ENCODE measurements around the gene MYCBPAP. TPM values are rescaled to one million over a fixed set of nuclear protein-coding genes. Genes with fewer than 3 reads are reported as not detected.

The MYCBPAP gene
- total and polyA plus RNA-seq, 4 donors = 1.1 to 5.0 (median 2.9) TPM

GRCh38 chr17:50478391-50479381 is 29.6 kb upstream of the MYCBPAP start, which contains the start of gene RSAD1:
TSS of gene RSAD1 (plus strand) at chr17:50478860. CDS start at chr17:50478885, 25 bp downstream.
- Histone ChIP-seq H3K4me3 (ENCODE audit: low read depth, low read length) (peak within 1 kb of the TSS; percentile 89), H3K9me3 (ENCODE audit: control insufficient read depth, insufficient read depth, low read length) (no peaks in the 10 kb centered on the region), H3K36me3 (ENCODE audit: control insufficient read depth, insufficient read depth, low read length) (peaks cover 25% of the 10 kb centered on the region), H3K4me1 (ENCODE audit: control insufficient read depth, insufficient read depth, low read length) (peaks cover 23% of the 10 kb centered on the region), H3K27me3 (ENCODE audit: control insufficient read depth, insufficient read depth, low read length) (peaks cover 9% of the 10 kb centered on the region), H3K27ac (ENCODE audit: low read depth, low read length) (peak within 1 kb of the TSS; percentile 84)
- WGBS (ENCODE audit: insufficient coverage) = 2% methylated on average over 73 of the region's 75 CpGs
- DNase-seq (ENCODE audit: low read depth in 4 of 6, low spot score in 6 of 6) = peak; percentile 68 to 95 (median 76)

GRCh38 chr17:50479522-50480141 is 28.6 kb upstream of the MYCBPAP start:
- Histone ChIP-seq H3K4me1 (ENCODE audit: control insufficient read depth, insufficient read depth, low read length) (peaks cover 17% of the 10 kb centered on the region), H3K27me3 (ENCODE audit: control insufficient read depth, insufficient read depth, low read length) (peaks cover 9% of the 10 kb centered on the region), H3K4me3 (ENCODE audit: low read depth, low read length) (peak overlapping the region; percentile 89), H3K9me3 (ENCODE audit: control insufficient read depth, insufficient read depth, low read length) (no peaks in the 10 kb centered on the region), H3K27ac (ENCODE audit: low read depth, low read length) (peak overlapping the region; percentile 25), H3K36me3 (ENCODE audit: control insufficient read depth, insufficient read depth, low read length) (peaks cover 31% of the 10 kb centered on the region)
- DNase-seq (ENCODE audit: low read depth in 4 of 6, low spot score in 6 of 6) = peak in 2 of 6 donors; percentile 81 to 89
- WGBS (ENCODE audit: insufficient coverage) = 47% methylated on average over 6 of the region's 19 CpGs

GRCh38 chr17:50480142-50480764 is 28.0 kb upstream of the MYCBPAP start:
- peaks cover 16% of the 10 kb centered on the region for H3K4me1 ChIP-seq (ENCODE audit: control insufficient read depth, insufficient read depth, low read length)
- H3K9me3 ChIP-seq (ENCODE audit: control insufficient read depth, insufficient read depth, low read length) = no peaks in the 10 kb centered on the region
- H3K36me3 ChIP-seq (ENCODE audit: control insufficient read depth, insufficient read depth, low read length) = peaks cover 34% of the 10 kb centered on the region
- no peak for DNase-seq (ENCODE audit: low read depth in 4 of 6, low spot score in 6 of 6)
- 96% methylated on average over 2 of the region's 7 CpGs for WGBS (ENCODE audit: insufficient coverage)
- no peak overlapping the region for H3K27ac ChIP-seq (ENCODE audit: low read depth, low read length)
- no peak overlapping the region for H3K4me3 ChIP-seq (ENCODE audit: low read depth, low read length)
- peaks cover 9% of the 10 kb centered on the region for H3K27me3 ChIP-seq (ENCODE audit: control insufficient read depth, insufficient read depth, low read length)

- Histone ChIP-seq H3K4me3 (ENCODE audit: low read depth, low read length) (no peak overlapping the region), H3K4me1 (ENCODE audit: control insufficient read depth, insufficient read depth, low read length) (peaks cover 16% of the 10 kb centered on the region), H3K9me3 (ENCODE audit: control insufficient read depth, insufficient read depth, low read length) (no peaks in the 10 kb centered on the region), H3K27me3 (ENCODE audit: control insufficient read depth, insufficient read depth, low read length) (peaks cover 9% of the 10 kb centered on the region), H3K27ac (ENCODE audit: low read depth, low read length) (no peak overlapping the region), H3K36me3 (ENCODE audit: control insufficient read depth, insufficient read depth, low read length) (peaks cover 38% of the 10 kb centered on the region)
- WGBS (ENCODE audit: insufficient coverage) = no CpG with 5 or more reads among the region's 2 CpGs
- DNase-seq (ENCODE audit: low read depth in 4 of 6, low spot score in 6 of 6) = no peak
Measured at GRCh38 chr17:50480854-50481490, 27.3 kb upstream of the MYCBPAP start.

- peaks cover 16% of the 10 kb centered on the region for H3K4me1 ChIP-seq (ENCODE audit: control insufficient read depth, insufficient read depth, low read length)
- peaks cover 38% of the 10 kb centered on the region for H3K36me3 ChIP-seq (ENCODE audit: control insufficient read depth, insufficient read depth, low read length)
- DNase-seq (ENCODE audit: low read depth in 4 of 6, low spot score in 6 of 6) = no peak
- H3K27ac ChIP-seq (ENCODE audit: low read depth, low read length) = no peak overlapping the region
- peaks cover 4% of the 10 kb centered on the region for H3K27me3 ChIP-seq (ENCODE audit: control insufficient read depth, insufficient read depth, low read length)
- H3K9me3 ChIP-seq (ENCODE audit: control insufficient read depth, insufficient read depth, low read length) = no peaks in the 10 kb centered on the region
- no peak overlapping the region for H3K4me3 ChIP-seq (ENCODE audit: low read depth, low read length)
- 80% methylated on average over 1 of the region's 4 CpGs for WGBS (ENCODE audit: insufficient coverage)
Measured at GRCh38 chr17:50481648-50482047, 26.6 kb upstream of the MYCBPAP start.

GRCh38 chr17:50482110-50482509 is 26.1 kb upstream of the MYCBPAP start:
- no peak overlapping the region for H3K27ac ChIP-seq (ENCODE audit: low read depth, low read length)
- WGBS (ENCODE audit: insufficient coverage) = 93% methylated on average over 21 of the region's 23 CpGs

GRCh38 chr17:50482516-50482915 is 25.7 kb upstream of the MYCBPAP start:
- Histone ChIP-seq H3K4me3 (ENCODE audit: low read depth, low read length) (no peak overlapping the region), H3K4me1 (ENCODE audit: control insufficient read depth, insufficient read depth, low read length) (peaks cover 16% of the 10 kb centered on the region), H3K36me3 (ENCODE audit: control insufficient read depth, insufficient read depth, low read length) (peaks cover 42% of the 10 kb centered on the region), H3K9me3 (ENCODE audit: control insufficient read depth, insufficient read depth, low read length) (no peaks in the 10 kb centered on the region), H3K27ac (ENCODE audit: low read depth, low read length) (no peak overlapping the region), H3K27me3 (ENCODE audit: control insufficient read depth, insufficient read depth, low read length) (no peaks in the 10 kb centered on the region)
- peak in 5 of 6 donors; percentile 56 to 90 (median 68) for DNase-seq (ENCODE audit: low read depth in 4 of 6, low spot score in 6 of 6)
- WGBS (ENCODE audit: insufficient coverage) = 20% methylated on average over 2 of the region's 7 CpGs

More at GRCh38 chr17:50482110-50482509, 26.1 kb upstream of the MYCBPAP start:
- H3K36me3 ChIP-seq (ENCODE audit: control insufficient read depth, insufficient read depth, low read length) = peaks cover 38% of the 10 kb centered on the region
- no peak for DNase-seq (ENCODE audit: low read depth in 4 of 6, low spot score in 6 of 6)
- peaks cover 16% of the 10 kb centered on the region for H3K4me1 ChIP-seq (ENCODE audit: control insufficient read depth, insufficient read depth, low read length)
- no peak overlapping the region for H3K4me3 ChIP-seq (ENCODE audit: low read depth, low read length)
- H3K27me3 ChIP-seq (ENCODE audit: control insufficient read depth, insufficient read depth, low read length) = no peaks in the 10 kb centered on the region
- H3K9me3 ChIP-seq (ENCODE audit: control insufficient read depth, insufficient read depth, low read length) = no peaks in the 10 kb centered on the region

GRCh38 chr17:50483266-50483665 is 25.0 kb upstream of the MYCBPAP start:
- no peaks in the 10 kb centered on the region for H3K9me3 ChIP-seq (ENCODE audit: control insufficient read depth, insufficient read depth, low read length)
- H3K27me3 ChIP-seq (ENCODE audit: control insufficient read depth, insufficient read depth, low read length) = no peaks in the 10 kb centered on the region
- peaks cover 48% of the 10 kb centered on the region for H3K36me3 ChIP-seq (ENCODE audit: control insufficient read depth, insufficient read depth, low read length)
- H3K4me3 ChIP-seq (ENCODE audit: low read depth, low read length) = no peak overlapping the region
- no CpG with 5 or more reads among the region's 5 CpGs for WGBS (ENCODE audit: insufficient coverage)
- no peak overlapping the region for H3K27ac ChIP-seq (ENCODE audit: low read depth, low read length)
- no peak for DNase-seq (ENCODE audit: low read depth in 4 of 6, low spot score in 6 of 6)
- H3K4me1 ChIP-seq (ENCODE audit: control insufficient read depth, insufficient read depth, low read length) = peaks cover 9% of the 10 kb centered on the region

Measured in spinal cord (tissue), 10 donors.